Measurements from ENCODE around the gene SPDYC. TPM values are rescaled to one million over a fixed set of nuclear protein-coding genes. Genes with fewer than 3 reads are reported as not detected.
A peak's percentile ranks its signal among the peaks of the same experiment; 100 is the strongest.

SPDYC gene
- total RNA-seq, 1 experiment from 2014 or later: 1.2 TPM

GRCh38 chr11:65121865-65122696 lies 48.0 kb upstream of the SPDYC start, which contains the start of the genes FAU and MRPL49 (continued):
- TF ChIP-seq CTCF (IDR thresholded peaks at IDR 0.05 in 2 of 3, conservative IDR thresholded peaks at IDR 0.05 in 1 of 3; ENCODE audit: borderline replicate concordance in 1 of 3, insufficient read depth in 1 of 3, low read depth in 2 of 3, low read length in 2 of 3): no peak

GRCh38 chr11:65124480-65125196 lies 45.4 kb upstream of the SPDYC start:
- H3K4me1 ChIP-seq (ENCODE audit: control insufficient read depth in 1 of 2, insufficient read depth in 2 of 2, low read length in 2 of 2): peaks cover 9 to 19% of the 10 kb centered on the region in 2 experiments; a peak in 3 of 4 replicates
- no peak for TF ChIP-seq ZFX (IDR thresholded peaks at IDR 0.05)
- TF ChIP-seq SP1 (IDR thresholded peaks at IDR 0.05; ENCODE audit: low read depth): no peak
- no peak for TF ChIP-seq SIN3A (IDR thresholded peaks at IDR 0.05; ENCODE audit: low read depth)
- no peak for TF ChIP-seq FOSL1 (IDR thresholded peaks at IDR 0.05; ENCODE audit: low read depth)
- no peak for TF ChIP-seq EZH2phosphoT487 (IDR thresholded peaks at IDR 0.05; ENCODE audit: borderline replicate concordance)
- TF ChIP-seq POLR2A (IDR thresholded peaks at IDR 0.05; ENCODE audit: borderline replicate concordance, extremely low read depth, insufficient read depth, insufficient read length): no peak
- TF ChIP-seq CEBPB (IDR thresholded peaks at IDR 0.05; ENCODE audit: low read depth): no peak
- TF ChIP-seq ATF3 (IDR thresholded peaks at IDR 0.05): no peak
- TF ChIP-seq POLR2AphosphoS5 (IDR thresholded peaks at IDR 0.05; ENCODE audit: low read depth, low read length): no peak
- TF ChIP-seq YY1 (IDR thresholded peaks at IDR 0.05; ENCODE audit: extremely low read depth, insufficient replicate concordance, low read depth, low read length): no peak
- TF ChIP-seq EGR1 (IDR thresholded peaks at IDR 0.05; ENCODE audit: low read depth): no peak
- TF ChIP-seq RAD21 (IDR thresholded peaks at IDR 0.05; ENCODE audit: low read depth): no peak
- TF ChIP-seq CTCF (IDR thresholded peaks at IDR 0.05 in 2 of 3, conservative IDR thresholded peaks at IDR 0.05 in 1 of 3; ENCODE audit: borderline replicate concordance in 1 of 3, insufficient read depth in 1 of 3, low read depth in 2 of 3, low read length in 2 of 3): no peak
- TF ChIP-seq SRF (IDR thresholded peaks at IDR 0.05; ENCODE audit: low read depth): no peak
- no peak for DNase-seq (ENCODE audit: low read depth, low spot score)
- H3K36me3 ChIP-seq (ENCODE audit: control insufficient read depth in 1 of 2, insufficient read depth in 2 of 2, low read length in 2 of 2): peaks cover 25 to 62% of the 10 kb centered on the region in 2 experiments
- TSS peak; percentile 21 for BruUV-seq (replicated peaks)
- intact Hi-C loops (cut with micrococcal nuclease): no loop called here
- H3K9ac ChIP-seq (ENCODE audit: low read length): no peak overlapping the region
- ChIA-PET POLR2A (interaction anchor here (1.2 to 1.3 kb wide), 2 partner anchors 13 to 45 kb away, joined by 3 to 6 read pairs; partner anchors contain the start of genes SPDYC and TM7SF2), RAD21 (ENCODE audit: low non-redundant PET in 1 of 2, low total read pairs in 2 of 2, uncharacterized antibody in 2 of 2, unreplicated experiment in 2 of 2) (interaction anchor here in 1 of 2 experiments (0.8 kb wide), 1 partner anchor 57 kb away, joined by 3 read pairs; the partner anchor contains the start of gene CAPN1), CTCF (no interaction called here)
- no peak overlapping the region for H3K27ac ChIP-seq (ENCODE audit: low read depth, low read length)
- H3K79me2 ChIP-seq (ENCODE audit: insufficient read depth, low read length): peaks cover 58% of the 10 kb centered on the region
- no peaks in the 10 kb centered on the region for H3K9me3 ChIP-seq (ENCODE audit: control insufficient read depth in 1 of 2, insufficient read depth in 1 of 2, low read depth in 1 of 2, low read length in 2 of 2)
- no peaks in the 10 kb centered on the region for H3K9me2 ChIP-seq (ENCODE audit: insufficient read depth)
- H3K4me3 ChIP-seq (replicated peaks in 1 of 2; ENCODE audit: low read depth in 1 of 2, low read length in 2 of 2): no peak overlapping the region
- no peak for ATAC-seq
- H4K20me1 ChIP-seq (ENCODE audit: insufficient read depth): no peaks in the 10 kb centered on the region; the same call in 1 of the 2 replicates
- H3K4me2 ChIP-seq (ENCODE audit: low read length): peak overlapping the region; percentile 91; the same call in 1 of the 2 replicates
- H3K27me3 ChIP-seq (ENCODE audit: insufficient read depth, low read length): no peaks in the 10 kb centered on the region
- H2AFZ ChIP-seq (ENCODE audit: low read depth, low read length, poor library complexity, severe bottlenecking): no peak overlapping the region

Data from HCT116 (cell line).